Activated T-cell treated with anti-CD3 and anti-CD28 coated beads for 1 hour (primary cell): ENCODE data around the gene ADCY2.

Experiments
- DNase-seq: peaks from one replicate; pipeline ENCODE4 v3.0.0-alpha.2; 2020; ENCODE audit warnings: low read depth

The ADCY2 gene

GRCh38 chr5:7395947-7396712 lies at the start of gene ADCY2:
Gene ADCY2 (plus strand): TSS chr5:7396138. CDS start chr5:7396297, 159 bp downstream.
- DNase-seq, result no peak

- no peak for DNase-seq
Measured at GRCh38 chr5:7347377-7347776, 48.6 kb upstream of the ADCY2 start.

- no peak for DNase-seq
Measured at GRCh38 chr5:7348168-7348854, 47.6 kb upstream of the ADCY2 start.

- no peak for DNase-seq
Measured at GRCh38 chr5:7361593-7361992, 34.3 kb upstream of the ADCY2 start.

GRCh38 chr5:7363067-7363677 lies 32.8 kb upstream of the ADCY2 start:
- DNase-seq, result no peak

GRCh38 chr5:7364226-7364875 lies 31.6 kb upstream of the ADCY2 start:
- DNase-seq, result no peak

GRCh38 chr5:7367780-7368179 lies 28.2 kb upstream of the ADCY2 start:
- no peak for DNase-seq

- no peak for DNase-seq
Measured at GRCh38 chr5:7372399-7372798, 23.5 kb upstream of the ADCY2 start.

- DNase-seq, result no peak
Measured at GRCh38 chr5:7374186-7374585, 21.8 kb upstream of the ADCY2 start.

- DNase-seq, result no peak
Measured at GRCh38 chr5:7375457-7375856, 20.5 kb upstream of the ADCY2 start.

- DNase-seq, result no peak
Measured at GRCh38 chr5:7376871-7377270, 19.1 kb upstream of the ADCY2 start.

- no peak for DNase-seq
Measured at GRCh38 chr5:7377761-7378160, 18.2 kb upstream of the ADCY2 start.

- no peak for DNase-seq
Measured at GRCh38 chr5:7382588-7382987, 13.3 kb upstream of the ADCY2 start.

GRCh38 chr5:7385681-7386080 lies 10.3 kb upstream of the ADCY2 start:
- DNase-seq, result no peak

- no peak for DNase-seq
Measured at GRCh38 chr5:7388553-7388952, 7.4 kb upstream of the ADCY2 start.

- DNase-seq, result no peak
Measured at GRCh38 chr5:7391215-7391614, 4.7 kb upstream of the ADCY2 start.

GRCh38 chr5:7391814-7392692 lies 3.9 kb upstream of the ADCY2 start:
- no peak for DNase-seq

- DNase-seq, result no peak
Measured at GRCh38 chr5:7392693-7393024, 3.3 kb upstream of the ADCY2 start.

- DNase-seq, result no peak
Measured at GRCh38 chr5:7393921-7394799, 1.8 kb upstream of the ADCY2 start.

GRCh38 chr5:7394889-7395431 lies 978 bp upstream of the ADCY2 start:
- DNase-seq, result no peak
